Measurements from ENCODE around the gene MDFIC.

DNA sequence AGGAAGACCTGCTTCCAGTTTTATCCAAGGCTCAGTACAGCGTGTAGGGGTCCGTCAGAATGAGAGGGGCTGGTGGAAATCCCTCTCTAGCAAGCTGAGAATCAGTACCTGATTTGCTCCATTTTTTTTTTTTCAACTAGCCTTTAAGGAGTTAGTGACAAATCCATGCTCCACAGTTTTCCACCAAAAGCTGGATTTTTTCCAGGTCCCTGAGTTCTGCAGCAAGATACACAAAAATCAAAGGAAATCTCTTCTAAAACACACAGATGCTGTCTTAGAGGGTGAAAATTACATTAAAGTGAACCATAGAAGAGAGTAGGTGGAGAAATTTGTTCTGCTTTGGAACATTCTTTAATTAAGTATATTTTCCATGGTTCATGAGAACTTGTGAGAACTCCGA is 30.4 kb downstream of the MDFIC start:
- TF ChIP-seq YY1 (IDR thresholded peaks at IDR 0.05; ENCODE audit: insufficient read depth, insufficient read length) (no peak), SUZ12 (IDR thresholded peaks at IDR 0.05; ENCODE audit: extremely low read depth, insufficient read depth, insufficient read length) (no peak), ZNF274 (IDR thresholded peaks at IDR 0.05; ENCODE audit: low read depth, low read length) (no peak)
